SH-SY5Y (cell line): ENCODE measurements around the gene NGFR.

Source experiments
- GATA2 ChIP-seq: IDR thresholded peaks from 2 replicates; pipeline ENCODE4 v1.6.1; 2011; ENCODE audit warnings: mild to moderate bottlenecking, low read depth, low read length
- GATA3 ChIP-seq: IDR thresholded peaks from 2 replicates; pipeline ENCODE4 v1.6.1; 2011; ENCODE audit warnings: low read depth, mild to moderate bottlenecking, low read length, moderate library complexity

NGFR gene

DNA sequence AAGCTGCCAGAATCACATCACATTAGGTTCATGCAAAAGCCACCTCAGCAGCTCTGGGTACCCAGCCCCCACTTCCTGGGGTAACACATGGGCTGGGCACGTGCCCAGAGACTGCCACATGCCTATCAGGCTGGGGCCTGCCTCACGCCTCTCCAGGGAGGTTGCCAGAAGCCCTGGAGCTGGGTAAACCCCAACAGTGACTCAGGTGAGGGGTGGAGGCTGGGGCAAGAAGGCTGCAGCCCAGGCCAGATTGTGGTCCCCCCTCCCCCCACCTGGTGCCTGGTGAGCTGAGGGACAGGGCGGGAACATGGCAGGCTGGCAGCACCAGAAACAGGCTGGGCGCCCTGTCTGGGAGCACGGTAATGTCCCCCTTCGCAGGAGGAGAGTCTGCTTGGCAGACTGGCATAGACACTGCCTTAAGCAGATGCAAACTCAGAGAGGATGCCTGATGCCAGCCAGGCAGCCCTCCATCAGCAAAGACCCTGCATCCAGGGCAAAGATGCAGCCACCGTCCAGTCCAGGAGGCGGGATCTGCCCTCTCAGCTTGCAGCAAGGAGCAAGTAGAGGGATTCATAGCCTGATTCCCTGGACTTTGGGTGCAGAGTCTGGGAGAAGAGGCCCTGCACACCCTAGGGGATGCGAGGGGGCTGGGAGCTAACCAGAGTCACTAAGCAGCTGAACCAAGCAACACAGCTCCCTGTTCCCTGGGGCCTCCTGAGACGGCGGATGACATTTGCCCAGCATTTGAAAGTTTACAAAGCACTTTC, 28.8 kb downstream of the NGFR start:
- no peak for TF ChIP-seq GATA3
- TF ChIP-seq GATA2, result no peak

DNA sequence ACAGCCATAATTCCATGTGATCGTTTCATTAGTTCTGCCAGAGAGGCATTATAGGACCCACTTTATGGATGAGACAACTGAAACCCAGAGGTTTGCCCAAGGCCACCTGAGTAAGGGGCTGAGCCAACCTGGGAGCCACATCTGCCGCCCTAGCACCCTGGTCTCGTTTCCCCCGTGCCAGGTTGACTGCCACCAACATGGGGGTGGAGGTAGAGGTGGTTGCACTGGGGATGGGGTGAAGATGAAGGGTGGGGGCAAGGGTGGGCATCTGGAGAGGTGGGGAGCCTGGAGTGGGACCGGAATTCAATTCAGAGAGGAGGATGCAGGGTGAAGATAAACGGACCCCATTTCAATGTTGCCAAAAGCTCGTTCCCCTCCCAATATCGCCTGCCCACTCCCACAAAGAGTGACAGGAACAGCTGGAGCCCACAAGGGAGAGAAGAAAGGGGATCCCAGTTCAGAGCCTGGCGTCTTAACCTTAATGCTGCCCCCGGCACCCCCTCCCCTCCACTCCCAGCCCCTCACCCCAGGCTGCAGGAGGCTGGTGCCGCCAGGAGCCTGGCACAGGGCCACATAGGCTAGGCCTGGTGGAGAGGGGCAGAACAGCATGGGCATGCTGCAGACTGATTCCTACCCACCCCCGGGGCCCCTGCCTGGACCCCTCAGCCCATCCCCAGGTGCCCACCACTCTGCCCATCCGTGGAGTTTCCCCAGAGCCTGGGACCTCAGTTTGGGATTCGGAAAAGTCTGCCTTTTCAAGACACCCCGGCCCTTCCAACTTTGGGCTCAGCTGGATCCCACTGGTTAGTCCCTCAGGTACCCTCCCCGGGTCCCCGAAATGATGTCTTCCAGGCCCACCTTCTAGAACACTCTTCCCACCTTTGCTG, 29.6 kb downstream of the NGFR start:
- no peak for TF ChIP-seq GATA2
- TF ChIP-seq GATA3, result no peak

DNA sequence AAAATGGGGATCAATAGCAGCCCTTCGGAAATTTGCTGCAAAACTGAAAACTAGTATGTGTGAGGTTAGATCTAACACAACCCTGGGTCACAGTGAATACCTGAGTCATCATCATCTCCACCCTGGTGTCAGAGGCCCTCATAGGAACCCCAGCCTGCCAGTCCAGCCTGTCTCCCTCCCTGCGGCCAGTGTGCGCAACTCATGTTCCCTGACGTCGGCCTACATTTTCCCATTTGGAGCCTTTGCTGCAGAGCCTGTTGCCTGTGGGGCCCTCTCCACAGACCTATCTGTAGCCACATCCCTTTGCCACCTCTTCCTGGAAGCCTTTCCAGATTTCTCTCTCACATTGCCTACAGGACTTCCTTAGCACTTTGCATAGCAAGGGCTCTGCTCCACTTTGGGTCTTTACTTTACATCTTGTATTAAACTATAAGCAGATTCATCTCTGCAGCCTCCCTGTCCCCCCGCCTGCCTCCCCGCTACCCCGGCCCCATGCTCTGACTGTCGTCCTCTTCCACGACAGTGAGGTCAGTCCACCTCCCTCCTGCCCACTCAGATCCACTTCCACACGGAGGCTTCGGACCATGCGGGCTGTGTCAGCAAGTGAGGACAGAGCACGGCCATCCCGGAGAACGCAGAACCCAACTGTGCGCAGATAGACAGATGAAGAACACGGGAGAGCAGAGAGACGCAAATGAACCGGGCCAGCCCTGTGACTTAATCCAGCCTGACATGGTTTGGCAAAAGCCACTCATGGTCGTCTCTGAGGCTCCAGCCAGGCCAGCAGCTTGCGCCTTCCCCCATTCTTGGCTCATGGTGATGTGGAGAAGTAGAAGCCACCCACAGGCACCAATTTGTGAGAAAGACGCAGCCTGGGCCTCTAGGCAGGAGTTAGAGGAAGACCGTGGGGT, 31.0 kb downstream of the NGFR start:
- TF ChIP-seq GATA2, result no peak

DNA sequence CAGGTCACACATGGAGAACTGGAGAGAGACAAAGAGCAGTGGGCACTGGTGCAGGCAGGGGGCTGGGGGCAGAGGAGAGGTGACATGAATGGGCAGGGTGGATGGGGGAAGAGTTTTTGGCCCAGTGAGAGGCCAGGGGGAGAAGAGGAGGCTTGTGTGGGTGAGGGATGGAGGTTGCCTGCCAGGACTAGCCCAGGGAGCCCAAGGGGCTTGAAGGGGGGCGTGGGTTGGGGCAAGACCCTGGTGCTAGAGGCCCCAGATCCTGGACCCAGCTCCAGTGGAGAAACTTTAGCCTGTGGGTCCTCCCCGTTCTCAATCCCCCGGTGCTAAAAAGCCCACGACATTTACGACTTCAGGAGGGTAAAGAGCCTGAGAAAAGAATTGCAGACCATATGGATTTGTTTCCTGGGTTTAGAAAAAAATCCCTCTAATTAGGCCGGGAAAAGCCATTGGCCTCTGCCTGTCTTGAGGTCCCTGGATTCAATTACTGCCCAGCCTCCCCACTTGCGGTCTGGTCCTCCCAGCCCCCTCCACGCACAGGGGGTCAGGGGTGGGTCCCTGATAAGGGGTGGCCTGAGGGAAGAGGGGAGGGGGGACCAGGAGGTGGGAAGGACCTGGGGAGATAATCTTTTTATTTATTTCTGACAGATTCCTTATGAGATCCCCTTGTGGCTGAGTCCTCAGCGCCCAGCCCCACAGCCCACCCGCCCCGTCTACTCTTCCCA, 33.0 kb downstream of the NGFR start:
- TF ChIP-seq GATA3 (no peak), GATA2 (no peak; the same call in 1 of the 2 replicates)

DNA sequence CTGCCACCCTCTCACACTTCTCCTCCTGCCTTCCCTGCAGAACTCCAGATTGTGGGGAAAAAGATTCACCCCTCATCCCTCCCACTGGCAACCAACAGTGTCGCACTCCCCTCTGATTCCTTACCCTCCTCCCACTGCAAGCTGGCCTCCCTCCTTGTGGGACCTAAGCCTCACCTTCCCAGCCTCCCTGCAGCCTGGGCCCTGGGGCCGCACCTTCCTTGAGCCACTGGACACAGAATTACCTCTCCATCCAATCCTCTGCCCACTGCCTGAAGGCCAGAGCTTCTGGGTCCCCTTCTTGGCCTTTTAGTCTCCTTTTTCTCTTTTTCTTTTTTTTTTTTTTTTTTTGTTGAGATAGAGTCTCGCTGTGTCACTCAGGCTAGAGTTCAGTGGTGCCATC, 33.9 kb downstream of the NGFR start:
- TF ChIP-seq GATA2 (no peak), GATA3 (no peak)

DNA sequence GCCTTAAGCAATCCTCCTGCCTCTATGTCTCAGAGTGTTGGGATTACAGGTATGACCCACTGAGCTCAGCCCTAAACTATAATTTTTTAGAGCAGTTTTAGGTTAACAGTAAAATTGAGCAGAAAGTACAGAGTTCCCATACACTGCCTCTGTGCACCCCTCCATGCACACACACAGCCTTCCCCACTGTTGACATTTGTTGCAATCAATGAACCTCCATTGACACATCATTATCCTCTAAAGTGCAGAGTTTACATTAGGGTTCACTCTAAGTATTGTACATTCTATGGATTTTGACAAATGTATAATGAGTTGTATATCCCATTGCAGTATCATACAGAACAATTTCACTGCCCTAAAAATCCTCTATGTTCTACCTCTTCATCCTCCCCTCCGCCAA, 35.0 kb downstream of the NGFR start:
- TF ChIP-seq GATA3, result no peak
- no peak for TF ChIP-seq GATA2

DNA sequence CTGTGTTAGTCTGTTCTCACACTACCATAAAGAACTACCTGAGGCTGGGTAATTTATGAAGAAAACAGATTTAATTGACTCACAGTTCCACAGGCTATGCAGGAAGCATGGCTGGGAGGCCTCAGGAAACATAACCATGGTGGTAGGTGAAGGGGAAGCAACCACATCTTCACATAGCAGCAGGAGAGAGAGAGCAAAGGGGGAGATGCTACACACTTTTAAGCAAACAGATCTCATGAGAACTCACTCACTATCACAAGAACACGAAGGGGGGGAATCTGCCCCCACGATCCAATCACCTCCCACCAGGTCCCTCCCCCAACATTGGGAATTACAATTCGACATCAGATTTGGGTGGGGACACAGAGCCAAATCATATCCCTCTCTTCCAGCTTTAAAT, 48.8 kb downstream of the NGFR start:
- TF ChIP-seq GATA3 (no peak), GATA2 (no peak)

DNA sequence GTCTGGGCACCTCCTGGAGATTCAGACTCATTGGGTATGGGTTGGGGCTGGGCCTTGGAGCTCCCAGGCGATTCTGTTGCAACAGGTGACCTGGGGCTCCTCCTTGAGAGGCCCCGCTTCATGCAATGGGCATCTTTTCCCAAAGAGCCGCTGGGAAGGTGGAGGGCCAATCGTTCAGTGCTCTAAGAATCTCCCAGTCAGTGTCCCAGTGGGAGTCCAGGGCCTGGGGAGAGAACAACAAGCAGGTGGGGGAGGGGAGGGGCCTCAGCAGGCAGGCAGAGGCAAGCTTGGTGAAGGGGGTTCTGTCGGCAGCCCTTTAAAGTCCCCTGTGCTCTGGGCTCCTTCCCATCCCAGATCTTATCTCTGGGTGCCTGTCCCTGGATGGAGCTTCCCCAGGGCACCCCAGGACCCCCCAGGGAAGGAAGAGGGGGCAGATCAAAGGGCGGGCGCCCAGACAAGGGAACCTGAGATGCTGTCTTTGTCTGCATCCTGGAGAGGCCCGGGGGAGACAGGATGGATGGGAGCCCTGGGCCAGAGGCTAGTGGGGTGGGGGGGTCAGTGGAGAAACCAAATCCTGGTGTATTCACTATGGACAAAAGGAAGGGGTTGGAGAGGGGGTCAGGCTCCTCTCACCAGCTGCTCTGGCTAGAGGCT, 50.0 kb downstream of the NGFR start:
- TF ChIP-seq GATA2 (peak; percentile 28; the same call in 1 of the 2 replicates), GATA3 (no peak)

DNA sequence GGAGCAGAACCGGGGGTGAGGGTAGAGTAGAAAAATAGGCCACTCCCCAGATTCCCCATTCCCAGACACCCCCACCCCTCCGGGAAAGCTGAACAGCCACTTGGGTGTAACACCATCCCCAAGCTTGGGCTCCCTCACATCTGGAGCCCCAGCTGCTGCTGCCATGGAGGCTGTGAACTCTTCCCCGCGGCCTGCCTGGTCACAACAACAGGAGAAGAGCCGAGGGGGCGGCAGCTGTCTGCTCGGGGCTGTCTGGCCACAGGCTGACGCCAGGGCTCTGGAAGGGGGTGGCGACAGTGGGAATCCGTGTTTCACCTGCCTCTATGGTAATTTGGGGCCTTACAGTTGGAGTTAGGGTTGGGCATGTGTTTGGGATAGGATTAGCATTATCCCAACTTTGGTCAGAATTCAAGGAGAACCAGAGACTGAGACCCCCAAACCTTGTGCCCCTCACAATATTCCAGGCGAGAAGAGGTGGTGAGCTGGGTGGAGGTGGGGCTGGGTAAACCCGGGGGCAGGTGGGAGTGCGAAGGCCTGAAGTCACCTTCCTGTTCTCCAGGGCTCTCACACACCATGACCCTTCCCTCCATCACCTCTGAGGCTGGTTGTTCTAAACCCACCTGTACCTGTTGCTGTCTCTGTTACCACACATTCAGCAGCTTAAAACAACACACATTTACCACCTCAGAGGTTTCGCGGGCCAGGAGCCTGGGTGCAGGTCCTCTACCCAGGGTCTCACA, 50.9 kb downstream of the NGFR start:
- TF ChIP-seq GATA2 (no peak), GATA3 (no peak)

DNA sequence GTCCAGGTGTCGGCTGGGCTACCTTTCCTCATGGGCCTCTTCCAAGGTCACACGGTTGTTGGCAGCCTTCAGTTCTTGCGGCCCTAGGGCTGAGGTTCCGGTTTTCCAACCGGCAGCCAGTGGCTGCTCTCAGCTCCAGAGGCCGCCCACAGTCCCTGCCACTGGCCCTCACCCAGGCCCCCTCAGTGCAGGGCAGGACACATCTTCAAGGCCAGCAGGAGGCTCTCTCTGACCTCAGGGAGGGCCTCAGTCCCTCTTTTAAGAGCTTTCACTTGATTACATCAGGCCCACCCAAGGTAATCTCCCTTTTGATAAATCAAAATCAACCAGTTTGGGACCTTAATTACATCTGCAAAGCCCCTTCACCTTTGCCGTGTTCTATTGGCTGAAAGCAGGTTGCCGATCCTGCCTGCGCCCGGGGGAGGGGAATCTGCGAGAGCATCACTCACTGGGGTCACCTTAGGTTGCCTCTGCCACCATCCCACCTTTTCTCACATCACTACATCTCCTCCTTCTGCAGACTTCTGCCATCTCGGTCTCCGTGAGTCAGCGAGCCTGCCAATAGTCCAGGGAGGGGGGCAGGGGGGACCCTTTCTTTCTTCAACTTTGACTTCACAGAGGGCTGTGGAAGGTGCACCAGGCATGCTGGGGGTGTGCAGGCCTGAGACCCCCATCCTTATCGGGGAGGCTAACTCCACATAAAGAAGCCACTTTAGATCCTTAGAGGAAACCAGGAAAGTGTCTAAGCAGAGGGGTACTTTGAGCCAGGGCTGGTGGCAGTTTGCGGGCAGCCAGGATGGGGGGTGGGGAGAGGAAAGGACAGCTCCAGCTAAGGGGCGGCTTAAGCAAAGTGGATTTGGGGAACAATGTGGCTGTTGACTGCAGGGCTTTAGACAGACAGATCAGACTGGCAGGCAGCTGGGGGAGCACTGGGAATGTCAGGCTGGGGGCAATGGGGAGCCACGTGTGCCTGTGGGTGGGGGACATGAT, 51.7 kb downstream of the NGFR start:
- TF ChIP-seq GATA3, result no peak
- no peak for TF ChIP-seq GATA2

DNA sequence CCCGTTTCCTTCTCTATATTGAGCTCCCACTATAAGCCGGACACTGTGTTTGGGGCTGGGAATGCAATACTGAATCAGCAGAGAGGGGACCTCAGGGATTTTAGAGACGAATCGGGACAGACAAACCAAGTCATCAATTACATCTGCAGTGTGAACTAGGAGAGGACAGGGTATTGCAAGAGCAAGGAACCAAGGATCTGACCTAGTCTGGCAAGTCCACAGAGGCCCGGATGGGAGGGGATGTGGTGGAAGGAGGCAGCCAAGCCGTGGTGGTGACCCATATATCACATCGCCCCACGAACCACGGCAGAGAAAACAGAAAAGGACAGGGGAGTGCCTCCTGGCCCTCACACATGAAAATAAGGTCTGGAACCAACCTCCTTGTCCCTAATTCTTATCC, 52.5 kb downstream of the NGFR start:
- TF ChIP-seq GATA2 (no peak), GATA3 (no peak)
